Central memory CD4-positive, alpha-beta T cell (primary cell): ENCODE results near the gene MIDN.

Source experiments
- DNase-seq: peaks from one replicate; pipeline ENCODE4 v3.0.0; 2022

Gene MIDN

DNA sequence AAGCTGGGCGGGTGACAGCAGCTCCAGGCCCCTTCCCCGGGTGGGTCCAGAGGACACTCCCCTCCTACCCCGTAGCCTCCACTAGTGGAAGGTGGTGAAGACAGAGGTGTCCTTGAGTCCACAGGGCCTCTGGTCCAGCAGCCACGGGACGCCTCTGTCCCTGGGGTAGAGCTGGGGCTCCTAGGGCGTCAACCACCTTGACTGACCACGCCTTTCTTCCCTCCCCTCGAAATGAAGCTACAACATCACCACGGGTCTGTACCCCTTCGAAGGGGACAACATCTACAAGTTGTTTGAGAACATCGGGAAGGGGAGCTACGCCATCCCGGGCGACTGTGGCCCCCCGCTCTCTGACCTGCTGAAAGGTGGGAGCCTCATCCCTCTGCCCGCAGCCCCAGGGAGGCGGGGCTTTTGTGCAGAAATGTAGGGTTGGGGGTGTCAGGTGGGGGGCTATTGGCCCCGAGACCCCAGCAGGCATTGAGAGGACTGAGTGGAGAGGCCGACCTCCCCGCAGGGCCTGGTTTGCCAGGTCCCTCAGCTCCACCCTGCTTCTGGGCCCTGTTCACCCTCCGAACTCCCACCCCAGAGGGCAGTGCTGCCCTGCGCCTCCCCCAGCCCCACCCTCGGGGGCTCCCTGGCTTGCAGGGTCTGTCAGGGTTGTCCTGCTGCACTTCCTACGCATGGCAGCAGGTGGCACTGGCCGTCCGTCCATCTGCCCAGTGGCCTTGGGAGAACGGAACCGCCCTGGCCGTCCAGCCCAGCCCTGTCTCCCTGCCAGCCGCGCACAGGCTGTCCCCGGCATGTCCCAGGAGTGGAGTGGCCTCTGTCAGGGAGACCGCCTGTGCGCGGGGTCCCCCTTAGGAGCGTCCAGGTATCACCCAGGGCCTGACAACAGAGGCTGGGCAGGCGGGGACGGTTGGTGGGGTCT is 27.1 kb upstream of the MIDN start:
- no peak for DNase-seq

DNA sequence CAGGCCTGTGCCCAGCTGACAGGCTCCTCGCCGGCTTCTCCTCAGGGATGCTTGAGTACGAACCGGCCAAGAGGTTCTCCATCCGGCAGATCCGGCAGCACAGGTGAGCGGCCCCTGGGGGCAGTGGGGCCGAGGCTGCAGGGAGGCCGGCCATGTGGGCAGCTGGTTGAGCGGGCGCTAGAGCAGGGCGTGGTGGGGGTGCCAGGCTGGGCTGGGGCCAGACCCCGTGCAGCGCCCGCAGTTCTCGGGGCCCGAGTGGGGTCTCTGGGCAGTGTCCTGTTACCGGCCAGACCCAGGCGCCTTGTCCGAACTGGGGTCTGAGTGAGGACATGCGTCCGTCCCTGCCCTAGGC is 26.5 kb upstream of the MIDN start:
- no peak for DNase-seq

DNA sequence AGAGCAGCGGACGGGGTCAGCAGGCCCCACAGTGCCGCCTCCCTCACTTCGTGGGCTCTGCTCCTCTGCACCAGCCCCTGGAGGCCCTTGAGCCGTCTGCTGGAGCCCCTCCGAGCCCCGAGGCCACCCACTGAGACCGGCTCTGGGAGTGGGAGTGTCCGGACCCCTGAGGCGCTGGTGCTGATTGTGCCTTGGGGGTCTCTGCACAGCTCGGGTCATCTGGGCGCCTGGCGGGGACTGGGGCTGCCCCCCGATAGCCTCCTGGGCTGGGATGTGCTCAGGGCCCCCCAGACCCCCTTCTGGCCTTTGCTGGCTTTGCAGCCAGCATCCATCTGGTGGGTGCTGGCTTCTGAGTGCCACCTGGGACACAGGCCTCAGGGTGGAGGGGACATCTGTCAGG is 26.0 kb upstream of the MIDN start:
- DNase-seq = no peak

GRCh38 chr19:1223018-1223855 is 25.1 kb upstream of the MIDN start:
- DNase-seq = no peak

- no peak for DNase-seq
Observed at GRCh38 chr19:1224047-1224825, 24.1 kb upstream of the MIDN start.

DNA sequence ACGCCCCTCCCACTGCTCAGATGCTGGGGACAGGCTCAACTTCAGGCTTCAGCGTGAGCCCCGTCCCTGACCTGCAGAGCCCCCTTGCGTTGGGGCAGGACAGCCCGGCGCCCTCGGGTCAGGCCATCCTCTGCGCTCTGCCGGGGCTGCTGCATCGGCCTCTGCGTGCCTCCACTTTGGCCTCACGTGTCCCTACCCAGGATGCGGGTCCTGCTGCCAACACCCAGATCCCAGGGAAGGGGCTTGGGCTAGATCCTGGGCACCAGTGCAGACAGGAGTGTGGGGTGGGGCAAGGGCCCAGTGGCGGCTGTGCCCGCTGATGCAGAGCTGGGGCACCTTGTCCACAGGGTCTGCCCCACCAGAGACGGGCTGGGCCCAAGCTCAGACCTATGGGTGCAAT is 23.5 kb upstream of the MIDN start:
- no peak for DNase-seq

DNA sequence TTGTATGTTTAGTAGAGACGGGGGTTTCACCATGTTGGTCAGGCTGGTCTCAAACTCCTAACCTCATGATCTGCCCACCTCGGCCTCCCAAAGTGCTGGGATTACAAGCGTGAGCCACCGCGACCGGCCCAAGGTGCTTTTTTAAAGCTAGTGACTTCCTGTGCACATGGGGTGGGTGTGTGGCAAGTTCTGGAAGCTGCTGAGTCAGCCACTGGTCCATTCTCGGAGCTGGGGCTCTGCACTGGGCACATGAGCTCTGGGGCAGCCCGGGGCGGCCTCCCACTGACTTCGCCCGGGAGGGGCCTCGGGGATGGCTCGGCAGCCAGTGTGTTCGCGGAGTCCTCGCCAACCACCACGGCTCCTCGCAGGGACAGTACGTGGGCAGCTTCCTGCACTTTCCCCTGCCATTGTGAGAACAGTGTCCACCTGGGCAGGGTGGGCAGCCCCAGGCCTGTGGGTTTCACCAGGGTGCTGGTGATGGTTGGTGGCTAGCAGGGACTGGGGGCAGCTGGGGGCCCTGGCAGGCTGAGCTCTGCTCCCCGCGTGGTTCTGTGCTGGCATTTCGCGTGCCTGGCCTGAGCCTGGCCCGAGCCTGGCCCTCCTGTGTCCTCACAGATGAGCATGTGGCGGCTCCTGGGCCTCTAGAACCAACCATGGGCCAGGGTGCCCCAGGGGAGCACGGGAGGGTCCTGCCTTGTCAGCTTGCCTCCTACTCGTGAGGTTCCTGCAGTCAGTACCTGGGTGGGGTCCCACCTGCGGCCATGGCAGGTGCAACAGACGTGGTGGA is 22.8 kb upstream of the MIDN start:
- DNase-seq = no peak

GRCh38 chr19:1226227-1226518 is 22.2 kb upstream of the MIDN start:
- no peak for DNase-seq

DNA sequence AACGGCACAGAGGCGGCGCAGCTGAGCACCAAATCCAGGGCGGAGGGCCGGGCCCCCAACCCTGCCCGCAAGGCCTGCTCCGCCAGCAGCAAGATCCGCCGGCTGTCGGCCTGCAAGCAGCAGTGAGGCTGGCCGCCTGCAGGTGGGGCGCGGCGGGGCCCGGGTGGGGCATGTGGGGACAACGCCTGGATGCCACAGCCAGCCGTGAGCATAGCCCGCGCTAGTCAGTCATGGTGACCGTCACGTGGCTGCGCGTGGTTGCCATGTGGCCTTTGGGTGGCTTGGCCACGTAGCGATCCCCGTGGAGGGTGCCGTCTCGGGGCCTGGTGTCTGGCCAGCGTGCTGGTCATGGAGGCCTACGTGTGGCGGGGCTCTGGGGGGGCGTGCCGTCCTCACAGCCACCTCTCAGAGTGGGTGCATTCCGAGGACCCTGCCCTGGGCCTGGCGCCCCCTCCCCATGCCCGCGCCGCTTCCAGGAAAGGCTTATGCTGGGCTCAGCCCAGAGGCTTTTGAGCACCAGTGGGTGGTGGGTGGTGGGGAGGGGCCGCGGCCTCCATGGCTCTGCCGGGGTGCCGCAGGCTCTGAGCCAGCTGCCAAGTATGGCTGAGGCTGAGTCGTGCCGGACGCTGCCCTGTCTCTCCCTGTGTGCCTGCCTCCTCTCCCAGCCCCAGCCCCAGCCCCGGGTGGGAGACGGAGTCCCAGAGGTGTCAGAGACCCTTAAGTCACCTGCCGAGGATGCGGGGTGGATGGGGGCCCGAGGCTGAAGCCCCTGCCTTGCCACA is 21.7 kb upstream of the MIDN start:
- no peak for DNase-seq

GRCh38 chr19:1227304-1228054 is 20.9 kb upstream of the MIDN start:
- DNase-seq = no peak

DNA sequence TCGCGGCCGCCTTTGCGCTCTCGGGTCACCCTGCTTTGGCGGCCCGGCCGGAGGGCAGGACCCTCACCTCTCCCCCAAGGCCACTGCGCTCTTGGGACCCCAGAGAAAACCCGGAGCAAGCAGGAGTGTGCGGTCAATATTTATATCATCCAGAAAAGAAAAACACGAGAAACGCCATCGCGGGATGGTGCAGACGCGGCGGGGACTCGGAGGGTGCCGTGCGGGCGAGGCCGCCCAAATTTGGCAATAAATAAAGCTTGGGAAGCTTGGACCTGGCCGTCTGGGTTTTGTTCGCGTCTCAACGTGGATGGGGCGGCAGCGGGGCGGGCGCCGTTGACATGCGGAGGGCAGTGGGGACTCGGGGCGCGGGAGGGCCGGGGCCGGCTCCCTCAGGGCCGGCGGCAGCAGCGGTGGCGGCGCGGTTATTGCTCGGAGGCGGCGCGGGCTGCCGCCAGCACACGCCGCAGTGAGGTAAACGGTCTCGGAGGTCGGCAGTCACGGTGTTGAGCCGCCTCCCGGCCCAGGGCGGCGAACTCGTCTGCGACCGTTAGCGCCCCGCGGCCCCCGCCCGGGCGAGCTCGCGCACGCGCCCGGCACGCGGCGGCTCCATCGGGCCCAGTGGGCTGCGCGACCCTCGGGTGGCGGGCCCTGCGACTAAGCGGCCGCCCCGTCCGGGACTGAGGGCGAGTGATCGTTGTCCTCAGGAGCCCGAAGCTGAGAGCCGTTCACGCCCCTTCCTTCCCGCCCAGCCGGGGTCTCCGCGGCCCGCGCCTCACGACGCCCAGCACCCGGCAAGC is 20.0 kb upstream of the MIDN start:
- DNase-seq = no peak

GRCh38 chr19:1229056-1229923 is 19.1 kb upstream of the MIDN start:
- DNase-seq = no peak

DNA sequence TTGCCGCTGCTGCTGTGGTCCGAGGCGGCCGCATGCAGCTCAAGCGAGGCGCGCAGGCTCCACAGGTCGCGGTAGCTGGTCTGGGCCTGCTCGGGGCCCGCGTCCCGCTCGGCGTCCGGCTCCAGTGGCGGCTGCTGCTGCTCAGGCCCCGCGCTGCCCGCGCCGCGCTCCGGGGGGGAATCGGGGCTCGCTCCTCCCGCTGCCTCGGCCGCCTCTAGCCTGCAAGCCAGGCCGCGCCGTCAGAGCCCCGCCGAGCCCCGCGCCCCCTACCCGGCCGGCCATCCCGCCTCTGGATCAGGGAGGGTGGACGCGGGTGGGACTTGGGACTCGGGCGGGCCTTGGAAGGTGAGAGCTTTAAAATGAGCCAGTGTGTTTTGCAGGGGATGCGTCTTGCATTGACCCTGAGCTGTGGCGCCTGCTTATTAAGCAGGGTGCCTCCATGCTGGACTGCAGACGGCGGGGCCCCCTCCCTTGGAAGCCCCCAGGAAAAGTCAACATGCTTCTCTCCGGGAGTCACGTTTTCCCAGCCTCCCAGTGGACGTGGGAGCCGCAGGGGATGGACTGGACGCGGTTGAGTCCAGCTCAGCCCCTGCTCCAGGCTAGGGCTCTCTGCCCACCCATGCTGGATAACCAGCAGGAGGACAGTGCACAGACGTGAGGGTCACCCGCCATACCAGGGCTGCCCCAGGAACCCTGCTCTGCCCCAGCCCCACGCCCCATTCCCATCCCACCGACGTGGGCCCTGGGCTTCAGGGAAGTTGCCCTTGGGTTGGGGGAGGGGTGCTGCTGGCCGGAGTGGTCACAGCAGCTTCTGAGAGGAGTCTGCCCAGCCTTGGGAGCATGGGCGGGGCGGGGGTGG is 18.2 kb upstream of the MIDN start:
- DNase-seq = no peak

DNA sequence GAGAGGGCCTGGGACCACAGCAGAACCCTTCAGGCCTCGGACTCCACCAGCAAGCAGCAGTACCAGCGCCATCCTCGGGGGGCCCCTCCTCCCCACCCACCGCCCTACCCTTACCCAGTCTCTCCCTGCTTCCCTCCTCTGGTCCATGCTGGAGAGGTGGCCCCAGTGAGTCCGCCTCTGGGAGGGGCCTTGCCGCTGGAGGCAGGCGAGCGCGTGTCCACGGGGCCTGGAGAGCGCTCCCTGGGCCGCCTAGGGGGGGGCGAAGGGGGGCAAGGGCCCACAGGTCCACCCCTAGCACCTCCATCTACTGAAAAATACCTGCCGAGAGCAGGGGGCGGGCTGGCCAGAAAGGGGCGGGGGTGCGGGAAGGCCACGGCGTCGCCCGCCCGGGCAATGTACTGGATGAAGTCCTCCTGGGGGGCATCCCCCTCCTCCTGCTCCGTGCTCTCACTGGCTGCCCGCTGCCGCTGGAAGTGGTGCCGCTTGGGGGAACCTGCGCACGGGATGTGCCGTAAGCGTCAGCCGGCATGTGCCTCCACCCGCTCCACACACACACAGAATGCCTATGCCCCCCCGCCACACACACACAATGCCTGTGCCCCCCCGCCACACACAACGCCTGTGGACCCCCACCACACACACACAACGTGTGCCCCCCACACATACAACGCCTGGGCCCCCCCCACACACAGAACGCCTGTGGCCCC is 17.4 kb upstream of the MIDN start:
- no peak for DNase-seq

GRCh38 chr19:1231729-1232637 is 16.4 kb upstream of the MIDN start:
- DNase-seq = no peak

GRCh38 chr19:1232652-1233072 is 15.7 kb upstream of the MIDN start:
- no peak for DNase-seq
